EH (cell line): ENCODE measurements around the gene DCAF7.
A peak's percentile ranks its signal among the peaks of the same experiment; 100 is the strongest.

Experiments used
- DNase-seq: peaks from one replicate; pipeline ENCODE4 v3.0.0-alpha.2; 2015; ENCODE audit warnings: low read depth

Gene DCAF7

DNA sequence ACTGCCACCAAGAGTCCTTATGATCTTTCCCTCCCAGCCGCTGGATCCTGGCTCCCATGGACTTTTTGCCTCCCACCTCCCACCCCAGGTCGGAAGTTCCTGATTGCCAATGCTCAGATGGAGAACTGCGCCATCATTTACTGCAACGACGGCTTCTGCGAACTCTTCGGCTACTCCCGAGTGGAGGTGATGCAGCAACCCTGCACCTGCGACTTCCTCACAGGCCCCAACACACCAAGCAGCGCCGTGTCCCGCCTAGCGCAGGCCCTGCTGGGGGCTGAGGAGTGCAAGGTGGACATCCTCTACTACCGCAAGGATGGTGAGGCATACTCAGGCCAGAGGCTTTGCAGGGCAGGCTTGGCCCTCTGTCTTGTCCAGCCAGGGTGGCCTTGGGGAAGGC, 26.2 kb upstream of the DCAF7 start:
- no peak for DNase-seq

- no peak for DNase-seq
Measured at GRCh38 chr17:63525190-63525946, 24.9 kb upstream of the DCAF7 start.

DNA sequence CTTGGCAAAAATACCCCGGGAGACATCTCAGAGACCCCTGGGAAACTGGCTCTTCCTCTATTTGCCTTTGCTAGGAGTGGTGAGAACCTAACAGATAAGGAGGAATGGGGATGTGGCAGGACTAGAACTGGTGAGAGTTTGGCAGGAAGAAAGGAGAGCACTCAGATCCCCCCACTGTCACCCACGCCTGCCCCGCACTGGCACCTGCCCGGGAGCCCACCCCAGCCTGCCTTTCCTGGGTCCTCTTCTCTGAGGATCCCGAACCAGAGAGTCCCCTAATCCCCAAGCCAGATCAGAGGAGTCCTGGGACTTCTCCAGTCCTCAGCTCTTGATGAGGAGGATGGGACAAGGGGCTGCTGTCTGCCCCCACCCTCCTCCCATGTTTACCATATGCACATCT, 23.4 kb upstream of the DCAF7 start:
- no peak for DNase-seq

DNA sequence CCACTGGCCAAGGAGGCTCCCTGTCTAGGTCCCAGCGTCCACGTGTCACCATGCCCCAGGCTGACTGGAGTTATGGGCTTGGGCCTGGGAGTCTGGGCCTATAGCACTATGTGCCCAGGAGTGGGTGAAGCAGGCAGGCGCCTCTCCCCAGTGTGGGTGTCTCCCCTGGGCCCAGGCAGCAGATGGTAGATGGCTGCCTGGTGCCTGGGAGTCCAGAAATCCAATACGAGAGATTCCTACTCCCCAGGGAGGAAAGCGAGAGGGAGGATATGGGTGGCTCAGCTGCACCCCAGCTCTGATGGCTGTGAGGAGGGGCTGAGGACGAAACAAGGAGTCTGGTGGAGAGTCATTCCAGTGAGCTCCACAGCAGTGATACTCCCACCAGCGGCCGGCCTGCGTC, 22.1 kb upstream of the DCAF7 start:
- DNase-seq: no peak

DNA sequence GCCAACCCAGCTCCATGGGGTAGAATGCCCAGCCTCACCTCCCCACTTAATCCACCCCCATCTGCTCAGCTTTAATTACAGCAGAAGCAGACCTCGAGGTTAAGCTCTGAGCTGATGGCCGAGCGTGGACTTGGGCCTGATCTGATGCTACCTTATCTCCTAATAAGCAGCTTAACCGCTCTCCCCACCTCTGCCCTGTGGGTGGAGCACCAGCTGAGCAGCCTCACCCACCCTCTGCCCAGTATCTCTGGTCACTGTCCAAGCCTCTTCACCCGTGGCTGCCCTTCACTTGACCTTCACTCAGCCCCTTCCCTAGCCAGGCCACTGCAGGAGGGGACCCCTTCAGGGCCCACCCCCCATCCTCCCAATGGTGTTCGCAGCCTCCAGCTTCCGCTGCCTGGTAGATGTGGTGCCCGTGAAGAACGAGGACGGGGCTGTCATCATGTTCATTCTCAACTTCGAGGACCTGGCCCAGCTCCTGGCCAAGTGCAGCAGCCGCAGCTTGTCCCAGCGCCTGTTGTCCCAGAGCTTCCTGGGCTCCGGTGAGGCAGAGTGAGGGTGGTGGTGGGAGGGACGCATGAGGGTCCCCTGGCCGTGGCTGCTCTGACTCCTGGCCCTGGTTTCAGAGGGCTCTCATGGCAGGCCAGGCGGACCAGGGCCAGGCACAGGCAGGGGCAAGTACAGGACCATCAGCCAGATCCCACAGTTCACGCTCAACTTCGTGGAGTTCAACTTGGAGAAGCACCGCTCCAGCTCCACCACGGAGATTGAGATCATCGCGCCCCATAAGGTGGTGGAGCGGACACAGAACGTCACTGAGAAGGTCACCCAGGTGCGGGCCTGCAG, 20.3 kb upstream of the DCAF7 start:
- no peak for DNase-seq

DNA sequence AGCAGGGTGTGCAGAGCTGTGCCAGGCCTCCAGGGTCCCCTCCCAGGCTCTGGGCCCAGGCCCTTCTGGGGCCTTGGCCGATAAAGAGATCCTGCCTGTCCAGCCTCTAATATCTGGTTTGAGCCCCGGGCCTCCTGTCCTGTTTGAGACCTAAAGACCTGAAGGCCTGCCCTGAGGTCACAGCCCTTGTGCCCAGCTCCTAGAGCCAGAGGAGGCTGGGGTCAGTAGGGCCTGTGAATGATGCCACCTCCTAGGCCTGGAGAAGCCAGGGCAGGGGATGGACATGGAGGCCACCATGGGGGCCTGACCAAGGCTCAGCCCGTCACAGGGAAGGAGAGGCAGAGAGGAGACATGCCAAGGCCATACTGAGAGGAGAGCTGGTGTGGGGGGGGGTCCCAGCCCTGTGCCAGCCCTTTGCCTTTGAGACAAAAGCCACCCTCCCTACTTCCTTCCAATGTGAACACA, 19.7 kb upstream of the DCAF7 start:
- DNase-seq: no peak

DNA sequence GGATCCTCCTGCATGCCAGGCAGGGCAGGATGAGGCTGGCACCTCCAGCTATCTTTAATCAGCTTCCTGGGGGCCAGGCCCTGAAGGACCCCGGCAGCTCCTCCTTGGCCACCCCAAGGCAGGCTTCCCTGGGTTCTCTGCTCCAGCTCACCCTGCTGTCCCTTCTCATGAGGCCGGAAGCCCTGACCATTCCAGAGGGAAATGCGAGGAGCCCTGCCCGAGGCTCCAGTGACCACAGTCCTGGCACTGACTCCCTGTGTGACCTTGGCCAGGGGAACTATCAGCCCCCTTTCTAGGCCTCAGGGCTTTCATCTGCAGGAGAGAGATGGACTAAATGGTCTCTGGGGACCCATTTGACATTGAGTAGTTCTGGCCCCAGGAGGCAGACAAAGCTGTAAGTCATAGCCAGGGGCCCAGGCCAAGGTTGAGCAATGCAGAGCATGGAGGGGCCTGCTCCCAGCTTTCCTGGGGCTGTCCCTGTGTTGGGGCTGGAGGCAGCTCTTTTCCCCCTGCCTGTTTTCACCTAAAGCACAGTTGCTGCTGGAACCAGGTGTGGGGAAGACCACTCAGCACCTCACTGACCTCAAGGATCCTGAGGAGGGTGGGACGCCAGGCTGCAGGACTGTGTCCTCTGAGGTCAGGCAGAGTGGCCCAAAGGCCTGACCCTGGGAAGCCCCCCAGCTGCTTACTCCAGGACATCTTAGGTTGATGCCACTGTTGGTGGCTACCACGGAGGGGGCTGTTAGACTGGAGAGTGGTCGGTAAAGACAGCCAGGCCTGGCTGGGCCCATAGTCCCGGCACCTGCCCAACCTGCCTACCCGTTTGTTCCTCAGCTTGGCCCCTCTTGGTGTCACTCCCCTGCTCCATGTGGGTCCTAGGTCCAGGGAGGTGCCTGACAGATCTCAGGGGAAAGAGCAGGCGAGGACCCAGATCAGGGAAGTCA, 19.0 kb upstream of the DCAF7 start:
- DNase-seq: peak; percentile 6

GRCh38 chr17:63533433-63534077, 16.7 kb upstream of the DCAF7 start:
- DNase-seq: no peak

- no peak for DNase-seq
Measured at GRCh38 chr17:63534078-63534570, 16.2 kb upstream of the DCAF7 start.

DNA sequence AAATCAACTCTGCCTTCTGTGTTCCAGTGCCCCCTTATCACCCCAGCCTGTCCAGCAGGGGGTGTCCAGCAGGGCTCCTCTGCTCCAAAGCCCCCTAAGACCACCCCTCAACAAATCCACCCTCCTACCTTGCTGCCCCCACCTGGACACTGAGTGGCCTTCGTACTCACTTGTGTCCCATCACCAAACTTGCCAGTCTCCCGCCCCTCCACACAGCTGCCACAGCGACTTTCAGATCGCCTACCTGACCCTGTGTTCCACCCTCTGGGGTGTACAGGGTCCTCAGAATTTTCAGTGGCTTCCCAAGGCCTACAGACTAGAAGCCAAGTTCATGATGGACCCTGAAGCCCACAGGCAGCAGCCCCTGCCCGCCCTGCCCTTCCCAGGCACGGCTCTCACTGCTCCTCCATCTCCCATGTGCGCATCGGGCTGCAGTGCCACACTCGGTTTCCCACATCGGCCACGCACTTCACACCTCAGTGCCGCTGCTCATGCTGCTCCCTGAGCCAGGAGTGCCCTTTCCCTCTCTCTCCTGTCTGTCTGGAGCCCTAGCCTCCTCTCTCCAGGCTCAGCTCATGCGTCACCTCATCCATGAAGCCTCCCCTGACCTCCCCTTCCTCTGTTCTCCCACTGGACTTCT, 15.3 kb upstream of the DCAF7 start:
- DNase-seq: no peak

GRCh38 chr17:63535640-63536039, 14.6 kb upstream of the DCAF7 start:
- DNase-seq: no peak

GRCh38 chr17:63537001-63537400, 13.3 kb upstream of the DCAF7 start:
- peak; percentile 31 for DNase-seq

DNA sequence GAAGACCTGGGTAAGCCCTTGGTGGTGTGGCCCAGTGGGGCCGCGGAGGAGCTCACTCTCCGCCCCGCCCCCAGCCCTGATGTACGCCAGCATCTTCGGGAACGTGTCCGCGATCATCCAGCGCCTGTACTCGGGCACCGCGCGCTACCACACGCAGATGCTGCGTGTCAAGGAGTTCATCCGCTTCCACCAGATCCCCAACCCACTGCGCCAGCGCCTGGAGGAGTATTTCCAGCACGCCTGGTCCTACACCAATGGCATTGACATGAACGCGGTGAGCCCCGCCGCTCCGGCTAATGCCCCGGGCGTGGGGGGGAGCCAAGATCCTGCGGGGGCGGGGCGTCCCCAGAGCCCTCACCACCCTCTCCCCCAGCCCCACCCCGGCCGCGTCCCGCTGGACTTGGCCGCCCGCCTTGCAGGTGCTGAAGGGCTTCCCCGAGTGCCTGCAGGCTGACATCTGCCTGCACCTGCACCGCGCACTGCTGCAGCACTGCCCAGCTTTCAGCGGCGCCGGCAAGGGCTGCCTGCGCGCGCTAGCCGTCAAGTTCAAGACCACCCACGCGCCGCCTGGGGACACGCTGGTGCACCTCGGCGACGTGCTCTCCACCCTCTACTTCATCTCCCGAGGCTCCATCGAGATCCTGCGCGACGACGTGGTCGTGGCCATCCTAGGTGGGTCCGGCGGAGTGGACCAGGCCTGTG, 12.1 kb upstream of the DCAF7 start:
- DNase-seq: peak; percentile 13

DNA sequence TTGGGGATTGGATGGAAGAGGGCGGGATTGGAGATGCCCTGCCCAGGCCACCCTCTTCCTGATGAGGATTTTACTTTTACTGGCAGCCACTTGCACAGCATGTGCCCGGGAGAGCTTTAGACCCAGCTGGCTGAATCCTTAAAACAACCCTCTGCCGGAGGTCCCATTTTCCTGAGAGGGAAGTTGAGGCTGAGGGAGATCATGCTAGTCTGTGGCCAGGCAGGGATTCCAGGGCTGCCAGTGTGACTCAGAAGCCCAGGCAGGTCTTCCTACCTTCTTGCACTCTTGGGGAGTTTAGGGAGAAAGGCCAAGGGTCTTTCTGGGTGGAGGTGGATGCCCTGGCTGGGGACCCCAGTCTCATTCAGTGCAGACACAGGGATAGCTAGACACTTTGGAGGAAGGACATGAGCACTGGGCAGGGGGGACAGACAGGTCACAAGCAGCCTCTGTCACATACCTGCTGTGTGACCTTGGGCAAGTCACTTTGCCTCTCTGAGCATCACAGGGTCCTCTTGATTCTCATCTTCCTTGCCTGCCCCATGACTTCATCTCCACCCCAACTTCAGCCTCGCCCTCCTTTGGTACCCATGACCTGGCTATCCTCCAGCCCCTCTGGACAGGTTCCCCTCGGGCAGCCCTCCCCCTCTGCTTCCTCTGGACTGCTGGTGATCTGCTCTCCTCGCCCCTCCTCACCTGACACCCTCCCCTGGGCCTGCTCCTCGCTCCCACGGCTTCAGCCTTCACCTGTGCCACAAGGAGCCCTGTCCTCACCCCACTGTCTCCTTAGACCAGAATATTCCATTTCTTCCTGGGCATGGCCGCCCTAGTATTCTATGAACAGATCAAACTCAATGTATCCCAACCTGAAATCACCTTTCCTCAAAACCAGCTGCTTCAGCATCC, 11.3 kb upstream of the DCAF7 start:
- DNase-seq: no peak

DNA sequence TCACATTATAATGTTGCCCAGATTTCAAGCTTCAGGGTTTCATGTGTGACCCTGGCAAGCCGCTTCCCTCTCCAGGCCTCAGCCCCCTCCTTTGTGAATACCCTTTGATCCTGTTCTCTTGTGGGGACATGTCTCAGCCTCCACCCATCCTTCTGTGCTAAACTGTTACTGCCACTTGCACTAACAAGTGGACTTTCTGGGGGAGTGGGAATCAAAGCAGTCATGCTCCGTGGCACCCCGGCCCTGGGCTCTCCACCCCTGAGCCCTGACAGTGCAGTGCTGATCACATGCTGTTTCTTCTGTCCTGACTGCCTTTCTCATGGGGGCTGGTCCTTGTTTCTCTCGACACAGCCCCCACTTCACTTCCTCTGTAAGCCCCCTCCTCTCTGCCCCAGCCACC, 9.7 kb upstream of the DCAF7 start:
- DNase-seq: no peak

- DNase-seq: no peak
Measured at GRCh38 chr17:63542218-63542545, 8.1 kb upstream of the DCAF7 start.

- no peak for DNase-seq
Measured at GRCh38 chr17:63542942-63543821, 7.1 kb upstream of the DCAF7 start.

DNA sequence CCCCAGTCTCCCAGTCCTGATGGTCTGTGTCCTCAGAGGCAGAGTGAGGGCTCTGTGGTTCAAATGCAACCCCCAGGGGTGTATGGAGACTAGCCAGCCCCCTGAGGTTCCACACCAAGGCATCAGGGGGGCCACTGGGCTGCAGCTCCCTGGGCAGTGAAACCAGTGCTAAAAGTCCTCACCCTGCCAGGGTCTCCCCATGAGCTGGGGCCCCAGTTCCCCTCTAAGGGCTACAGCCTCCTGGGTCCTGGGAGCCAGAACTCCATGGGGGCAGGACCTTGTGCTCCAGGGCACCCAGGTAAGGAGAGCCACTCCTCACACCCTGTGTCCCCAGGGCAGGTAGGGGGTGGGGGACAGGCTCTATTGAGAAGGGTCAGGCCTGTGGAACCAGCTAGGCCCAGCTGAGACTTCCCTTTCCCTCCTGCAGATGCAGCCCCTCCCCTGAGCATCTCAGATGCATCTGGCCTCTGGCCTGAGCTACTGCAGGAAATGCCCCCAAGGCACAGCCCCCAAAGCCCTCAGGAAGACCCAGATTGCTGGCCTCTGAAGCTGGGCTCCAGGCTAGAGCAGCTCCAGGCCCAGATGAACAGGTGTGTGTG, 6.4 kb upstream of the DCAF7 start:
- no peak for DNase-seq
